PFSK-1 (cell line): Measurements from ENCODE around the gene PITRM1.

ENCODE experiments used
- FOXP2 ChIP-seq: optimal IDR thresholded peaks from 2 replicates; pipeline ENCODE3; 2011; ENCODE audit warnings: borderline replicate concordance, control low read depth, inconsistent platforms; ENCODE audit not compliant: insufficient read depth; ENCODE audit errors: extremely low read length, extremely low read depth
- POLR2AphosphoS5 ChIP-seq: IDR thresholded peaks from 2 replicates; pipeline ENCODE4 v1.6.1; 2012; ENCODE audit warnings: low read depth, mild to moderate bottlenecking, control low read depth, low read length, moderate library complexity
- SIN3A ChIP-seq: IDR thresholded peaks from 2 replicates; pipeline ENCODE4 v1.6.1; 2012; ENCODE audit warnings: mild to moderate bottlenecking, low read length, moderate library complexity, borderline replicate concordance; ENCODE audit not compliant: insufficient read depth
- TAF1 ChIP-seq: IDR thresholded peaks from 2 replicates; pipeline ENCODE4 v1.6.1; 2012; ENCODE audit warnings: low read length, control low read depth, borderline replicate concordance; ENCODE audit not compliant: insufficient read depth
- TF ChIP-seq, protein P1 (sequence below), 2 experiments: IDR thresholded peaks; 2 replicates each; pipeline versions ENCODE4 v1.6.1 to v1.8.0; 2011 to 2012; ENCODE audit warnings: low read depth in 2 of 2, low read length in 2 of 2, control low read depth in 1 of 2, inconsistent platforms in 1 of 2, mild to moderate bottlenecking in 1 of 2, moderate library complexity in 1 of 2; ENCODE audit not compliant: insufficient read depth in 1 of 2

The PITRM1 gene

DNA sequence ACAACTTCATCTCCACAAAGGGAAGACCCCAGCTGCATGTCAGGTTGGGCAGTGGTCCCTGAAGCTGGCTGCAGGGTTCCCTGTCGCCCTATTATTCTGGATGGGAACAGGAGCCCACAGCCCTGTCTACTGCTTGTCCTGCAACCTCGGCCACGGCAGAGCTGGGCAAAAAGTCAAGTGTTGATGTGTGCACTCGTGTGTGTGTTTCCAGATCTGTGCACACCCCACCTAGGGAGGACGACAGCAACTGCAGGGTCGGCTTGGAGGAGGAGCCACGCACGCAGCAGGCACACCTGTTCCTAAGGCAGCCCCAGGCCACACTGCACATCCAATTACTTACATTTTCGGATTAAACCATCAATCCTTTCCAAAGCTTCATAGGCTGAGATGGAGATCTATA is 23.6 kb downstream of the PITRM1 start:
- no peak for TF ChIP-seq TAF1
- no peak for TF ChIP-seq SIN3A
- no peak for TF ChIP-seq FOXP2
- TF ChIP-seq, protein P1, sequence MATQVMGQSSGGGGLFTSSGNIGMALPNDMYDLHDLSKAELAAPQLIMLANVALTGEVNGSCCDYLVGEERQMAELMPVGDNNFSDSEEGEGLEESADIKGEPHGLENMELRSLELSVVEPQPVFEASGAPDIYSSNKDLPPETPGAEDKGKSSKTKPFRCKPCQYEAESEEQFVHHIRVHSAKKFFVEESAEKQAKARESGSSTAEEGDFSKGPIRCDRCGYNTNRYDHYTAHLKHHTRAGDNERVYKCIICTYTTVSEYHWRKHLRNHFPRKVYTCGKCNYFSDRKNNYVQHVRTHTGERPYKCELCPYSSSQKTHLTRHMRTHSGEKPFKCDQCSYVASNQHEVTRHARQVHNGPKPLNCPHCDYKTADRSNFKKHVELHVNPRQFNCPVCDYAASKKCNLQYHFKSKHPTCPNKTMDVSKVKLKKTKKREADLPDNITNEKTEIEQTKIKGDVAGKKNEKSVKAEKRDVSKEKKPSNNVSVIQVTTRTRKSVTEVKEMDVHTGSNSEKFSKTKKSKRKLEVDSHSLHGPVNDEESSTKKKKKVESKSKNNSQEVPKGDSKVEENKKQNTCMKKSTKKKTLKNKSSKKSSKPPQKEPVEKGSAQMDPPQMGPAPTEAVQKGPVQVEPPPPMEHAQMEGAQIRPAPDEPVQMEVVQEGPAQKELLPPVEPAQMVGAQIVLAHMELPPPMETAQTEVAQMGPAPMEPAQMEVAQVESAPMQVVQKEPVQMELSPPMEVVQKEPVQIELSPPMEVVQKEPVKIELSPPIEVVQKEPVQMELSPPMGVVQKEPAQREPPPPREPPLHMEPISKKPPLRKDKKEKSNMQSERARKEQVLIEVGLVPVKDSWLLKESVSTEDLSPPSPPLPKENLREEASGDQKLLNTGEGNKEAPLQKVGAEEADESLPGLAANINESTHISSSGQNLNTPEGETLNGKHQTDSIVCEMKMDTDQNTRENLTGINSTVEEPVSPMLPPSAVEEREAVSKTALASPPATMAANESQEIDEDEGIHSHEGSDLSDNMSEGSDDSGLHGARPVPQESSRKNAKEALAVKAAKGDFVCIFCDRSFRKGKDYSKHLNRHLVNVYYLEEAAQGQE (IDR thresholded peaks at IDR 0.05; ENCODE audit: insufficient read depth in 1 of 2, low read depth in 2 of 2, low read length in 2 of 2): no peak
- TF ChIP-seq POLR2AphosphoS5: no peak

DNA sequence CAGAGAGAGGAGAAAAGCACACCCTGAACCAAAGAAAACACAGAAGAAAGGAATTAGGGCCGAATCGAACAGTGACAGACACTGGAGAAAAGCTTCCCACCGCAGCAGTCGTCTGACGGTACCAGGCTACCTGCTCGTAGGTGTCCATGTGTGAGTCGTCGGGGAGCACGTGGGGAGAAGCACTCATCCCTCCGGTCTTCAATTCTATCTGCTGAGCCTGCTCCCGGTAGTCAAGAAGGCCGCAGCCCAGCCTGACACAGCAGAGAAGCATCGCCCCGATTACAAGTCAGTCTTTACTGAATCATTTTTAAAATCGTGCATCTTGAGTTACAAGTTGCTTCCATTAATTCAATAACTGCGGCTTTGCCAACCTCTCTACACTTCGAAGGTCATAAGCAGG is 24.5 kb downstream of the PITRM1 start:
- TF ChIP-seq SIN3A (no peak), POLR2AphosphoS5 (no peak), FOXP2 (no peak), TAF1 (no peak)
- TF ChIP-seq, protein P1 (IDR thresholded peaks at IDR 0.05; ENCODE audit: insufficient read depth in 1 of 2, low read depth in 2 of 2, low read length in 2 of 2): no peak

DNA sequence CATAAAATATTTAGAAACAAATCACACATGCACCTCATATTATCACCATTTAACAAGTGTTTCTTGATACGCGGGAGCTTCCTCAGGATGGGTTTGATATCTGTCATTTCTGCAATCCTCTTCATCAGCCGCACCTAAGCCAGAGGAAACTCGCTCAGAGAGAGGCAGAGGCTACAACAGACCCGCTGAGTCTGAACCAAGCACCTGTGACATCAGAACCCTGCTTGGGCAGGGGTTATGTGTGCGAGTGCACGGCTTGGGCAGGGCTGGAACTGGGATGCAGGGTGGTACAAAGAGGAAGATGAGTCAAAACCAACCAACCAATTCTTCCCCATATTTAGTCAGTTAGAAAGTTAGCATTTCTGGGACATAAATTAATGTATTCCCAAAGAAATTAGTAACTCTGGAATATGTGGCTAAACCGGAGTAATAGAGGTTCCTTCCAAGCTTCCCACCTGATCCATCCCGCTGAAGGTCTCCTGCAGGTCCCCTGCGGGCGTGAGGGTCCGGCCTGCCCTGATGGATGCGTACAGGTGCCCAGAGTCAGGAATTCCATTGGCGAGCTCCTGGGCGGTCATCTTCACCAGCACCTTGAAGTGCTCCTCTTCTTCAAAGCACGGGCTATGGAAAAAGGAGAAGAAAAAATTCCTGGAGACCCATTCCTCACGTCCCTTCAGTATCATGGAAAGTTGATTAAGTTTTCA is 25.3 kb downstream of the PITRM1 start:
- TF ChIP-seq, protein P1 (IDR thresholded peaks at IDR 0.05; ENCODE audit: insufficient read depth in 1 of 2, low read depth in 2 of 2, low read length in 2 of 2): no peak
- TF ChIP-seq POLR2AphosphoS5: no peak
- no peak for TF ChIP-seq FOXP2
- no peak for TF ChIP-seq SIN3A
- no peak for TF ChIP-seq TAF1

DNA sequence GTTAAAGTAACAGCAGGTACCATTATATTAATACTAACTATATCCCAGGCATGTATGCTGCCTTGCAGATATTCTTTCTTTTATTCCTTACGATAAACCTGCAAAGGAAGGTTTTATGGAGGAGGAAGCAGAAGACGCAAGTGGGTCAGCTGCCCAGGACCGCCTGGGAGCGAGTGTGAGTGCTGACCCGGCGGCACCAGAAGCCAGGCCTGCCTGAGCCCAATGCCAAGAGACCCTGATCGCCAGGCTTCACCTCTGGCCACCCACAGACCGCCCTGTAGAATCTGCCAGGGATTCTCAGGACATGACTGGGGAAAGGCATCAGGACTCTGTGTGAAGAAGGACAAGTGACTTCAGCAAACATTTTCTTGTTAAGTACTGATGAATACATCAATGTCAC is 26.3 kb downstream of the PITRM1 start:
- no peak for TF ChIP-seq SIN3A
- no peak for TF ChIP-seq FOXP2
- TF ChIP-seq TAF1: no peak

DNA sequence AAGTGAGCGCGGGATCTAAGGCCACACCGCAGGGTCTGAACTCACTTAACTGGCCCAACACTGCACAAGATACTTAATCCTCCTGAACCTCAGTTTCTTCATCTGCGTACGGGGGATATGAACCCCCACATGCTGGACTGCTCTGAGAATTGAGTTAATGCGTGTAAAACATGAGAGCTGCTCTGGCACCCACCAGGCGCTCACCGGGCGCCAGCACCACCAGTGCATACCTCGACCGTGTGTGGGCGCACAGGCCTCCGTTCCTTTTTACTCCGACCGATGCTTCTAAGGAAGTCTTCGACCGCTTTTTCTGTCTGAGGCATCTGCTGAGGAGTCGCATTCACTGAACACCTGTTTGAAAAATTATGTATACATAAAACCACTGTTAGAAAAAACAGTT is 27.2 kb downstream of the PITRM1 start:
- TF ChIP-seq SIN3A (no peak), POLR2AphosphoS5 (no peak), TAF1 (no peak), FOXP2 (no peak)
- TF ChIP-seq, protein P1 (IDR thresholded peaks at IDR 0.05; ENCODE audit: insufficient read depth in 1 of 2, low read depth in 2 of 2, low read length in 2 of 2): no peak
